GM12878 (cell line): ENCODE results near the gene DSG1. TPM values are rescaled to one million over a fixed set of nuclear protein-coding genes. Genes with fewer than 3 reads are reported as not detected.

Source experiments
- ATAC-seq: fragments of 200-7000 bp; cut with Tn5 transposase; 3 replicates; pipeline ENCODE4 v1.9.1; 2020; ENCODE audit warnings: mild to moderate bottlenecking, moderate library complexity
- BruUV-seq: library from RNA; stranded (reverse); fragments of 400-500 nt; replicated peaks from 2 replicates; lab custom pipeline; 2021; lab: Mats Ljungman, UMichigan
- CTCF ChIA-PET: fragments of 300-600 bp; sonication (Branson Sonifier 250); formaldehyde crosslinking; extraction: SDS; loops from one replicate; lab custom pipeline; 2021; ENCODE audit warnings: inconsistent platforms; lab: Yijun Ruan, JAX
- POLR2A ChIA-PET: fragments of 350-600 bp; formaldehyde crosslinking; extraction: SDS; loops from one replicate; lab custom pipeline; 2021; ENCODE audit warnings: inconsistent platforms; lab: Charles Lee
- RAD21 ChIA-PET: fragments of 300-600 bp; sonication (Branson Sonifier 250); formaldehyde crosslinking; loops from one replicate; lab custom pipeline; 2023; ENCODE audit warnings: antibody characterized with exemption; ENCODE audit not compliant: unreplicated experiment; lab: Charles Lee
- SMC1A ChIA-PET: fragments of 300-600 bp; sonication (Branson Sonifier 250); formaldehyde crosslinking; loops from one replicate; lab custom pipeline; 2023; ENCODE audit not compliant: unreplicated experiment, uncharacterized antibody; lab: Charles Lee
- DNase-seq: peaks from one replicate; pipeline ENCODE4 v3.0.0-alpha.2; 2011; ENCODE audit warnings: low read depth, low spot score
- FAIRE-seq: peaks from 3 replicates; lab custom pipeline; 2011; peaks lifted over from hg19 to GRCh38; lab: Jason Lieb, UNC
- H2AFZ ChIP-seq: 2 replicates; pipeline ENCODE4 v1.6.0; 2011; ENCODE audit warnings: low read depth, low read length, control low read depth; ENCODE audit not compliant: control insufficient read depth
- H3K27ac ChIP-seq: 2 replicates; pipeline ENCODE4 v1.5.1; 2011; ENCODE audit warnings: control low read depth; ENCODE audit not compliant: control insufficient read depth, insufficient read depth
- H3K27me3 ChIP-seq, 2 experiments: replicated peaks in 1 of 2; 2 replicates each; pipeline versions ENCODE4 v1.6.0 to v1.6.1; 2011; ENCODE audit warnings: low read length in 1 of 2; ENCODE audit not compliant: control insufficient read depth in 2 of 2, insufficient read depth in 2 of 2
- H3K36me3 ChIP-seq, 2 experiments: 2 replicates each; pipeline ENCODE4 v1.5.1; 2011; ENCODE audit warnings: low read length in 1 of 2; ENCODE audit not compliant: control insufficient read depth in 2 of 2, insufficient read depth in 2 of 2
- H3K4me1 ChIP-seq: 2 replicates; pipeline ENCODE4 v1.6.1; 2011; ENCODE audit warnings: mild to moderate bottlenecking, low read length, moderate library complexity, mixed read lengths; ENCODE audit not compliant: control insufficient read depth, insufficient read depth
- H3K4me2 ChIP-seq: 2 replicates; pipeline ENCODE4 v1.6.0; 2011; ENCODE audit warnings: control low read depth; ENCODE audit not compliant: control insufficient read depth, insufficient read depth
- H3K4me3 ChIP-seq: fragments of 200-600 bp; sonication (generic); 2 replicates; pipeline ENCODE4 v1.5.1; 2016
- H3K79me2 ChIP-seq: 2 replicates; pipeline ENCODE4 v1.6.0; 2011; ENCODE audit warnings: low read length; ENCODE audit not compliant: control insufficient read depth, insufficient read depth
- H3K9ac ChIP-seq: 2 replicates; pipeline ENCODE4 v1.8.0; 2011; ENCODE audit warnings: low read length, control low read depth, mixed read lengths; ENCODE audit not compliant: control insufficient read depth, insufficient read depth
- H3K9me3 ChIP-seq: replicated peaks from 3 replicates; pipeline ENCODE4 v1.5.1; 2011; ENCODE audit warnings: mild to moderate bottlenecking, low read length; ENCODE audit not compliant: control insufficient read depth, insufficient read depth
- H4K20me1 ChIP-seq: 2 replicates; pipeline ENCODE4 v1.6.0; 2011; ENCODE audit not compliant: control insufficient read depth, insufficient read depth
- ATF3 ChIP-seq: IDR thresholded peaks from 2 replicates; pipeline ENCODE4 v1.6.1; 2011; ENCODE audit warnings: low read depth, mild to moderate bottlenecking, low read length, moderate library complexity, borderline replicate concordance; ENCODE audit errors: extremely low read depth
- BCLAF1 ChIP-seq: fragments of 450-650 bp; IDR thresholded peaks from 2 replicates; pipeline ENCODE4 v1.6.1; 2017; ENCODE audit warnings: antibody characterized with exemption, mild to moderate bottlenecking, moderate library complexity
- CBFB ChIP-seq: IDR thresholded peaks from 2 replicates; pipeline ENCODE4 v1.6.1; 2016; ENCODE audit warnings: antibody characterized with exemption, low read depth
- E4F1 ChIP-seq: fragments of 450-650 bp; IDR thresholded peaks from 2 replicates; pipeline ENCODE4 v1.6.1; 2018; ENCODE audit warnings: borderline replicate concordance, mild to moderate bottlenecking; ENCODE audit not compliant: partially characterized antibody
- ETV6 ChIP-seq, 2 experiments: fragments of 450-650 bp in 1 of 2; IDR thresholded peaks in 1 of 2; conservative IDR thresholded peaks in 1 of 2; 2 replicates each; pipeline ENCODE4 v1.6.1; 2014; ENCODE audit warnings: antibody characterized with exemption in 1 of 2, borderline replicate concordance in 1 of 2, low read depth in 1 of 2, mild to moderate bottlenecking in 1 of 2, moderate library complexity in 1 of 2
- FOXM1 ChIP-seq: IDR thresholded peaks from 2 replicates; pipeline ENCODE4 v1.6.1; 2012; ENCODE audit warnings: low read depth, mild to moderate bottlenecking, inconsistent platforms, low read length, moderate library complexity
- IKZF1 ChIP-seq: fragments of 450-650 bp; conservative IDR thresholded peaks from 2 replicates; pipeline ENCODE4 v1.6.1; 2017; ENCODE audit warnings: antibody characterized with exemption, mild to moderate bottlenecking
- KLF5 ChIP-seq: fragments of 450-650 bp; IDR thresholded peaks from 2 replicates; pipeline ENCODE4 v1.6.1; 2014; ENCODE audit warnings: mild to moderate bottlenecking; ENCODE audit not compliant: partially characterized antibody
- NFIC ChIP-seq: IDR thresholded peaks from 2 replicates; pipeline ENCODE4 v1.6.1; 2012; ENCODE audit warnings: low read depth, mild to moderate bottlenecking, inconsistent platforms, low read length, moderate library complexity
- RCOR1 ChIP-seq: conservative IDR thresholded peaks from 2 replicates; pipeline ENCODE4 v1.6.1; 2012; ENCODE audit warnings: low read depth, low read length, improper control_type of control experiment
- RELA ChIP-seq: fragments of 450-650 bp; IDR thresholded peaks from 2 replicates; pipeline ENCODE4 v1.8.0; 2014; ENCODE audit warnings: borderline replicate concordance; ENCODE audit not compliant: partially characterized antibody
- WRNIP1 ChIP-seq: IDR thresholded peaks from 2 replicates; pipeline ENCODE4 v1.6.1; 2011; ENCODE audit warnings: low read depth, low read length, improper control_type of control experiment, borderline replicate concordance
- ZBTB33 ChIP-seq: fragments of 450-650 bp; IDR thresholded peaks from 2 replicates; pipeline ENCODE4 v1.6.1; 2017; ENCODE audit warnings: mild to moderate bottlenecking
- ZNF24 ChIP-seq: fragments of 450-650 bp; IDR thresholded peaks from 2 replicates; pipeline ENCODE4 v1.6.1; 2017; ENCODE audit warnings: antibody characterized with exemption, mild to moderate bottlenecking
- WGBS: methylation state at CpG from one replicate; pipeline ENCODE4 v1.1.6; 2016; ENCODE audit warnings: low lambda C conversion rate; ENCODE audit not compliant: insufficient replicate concordance, insufficient coverage; ENCODE audit errors: missing lambda C conversion rate; 5-methylcytosine and 5-hydroxymethylcytosine counted together
- in situ Hi-C: fragments of 300-500 bp; cut with MboI; formaldehyde crosslinking; loops from 9 replicates; pipeline ENCODE4 v1.14.3; 2018; ENCODE audit warnings: mixed read lengths
- intact Hi-C: fragments of 100-400 bp; cut with micrococcal nuclease; formaldehyde crosslinking; loops from one replicate; pipeline ENCODE4 v1.14.2; 2022; ENCODE audit not compliant: unreplicated experiment
- polyA plus RNA-seq, 11 experiments: library from polyadenylated mRNA; depleted of rRNA in 4 of 11; unstranded in 6 of 11; stranded (reverse) in 5 of 11; fragments of >200 nt; fragmentation: Nextera tagmentation in 4 of 11; fragmentation: Illumina TruSeq in 1 of 11; extraction: Ambion mirVana in 4 of 11; extraction: Trizol in 1 of 11; gene quantifications; 1 replicate in 1 of 11; 2 replicates in 10 of 11; pipeline versions ENCODE4 v1.2.1 to v1.2.3, GENCODE V29; 2011 to 2016; ENCODE audit warnings: inconsistent platforms in 2 of 11, missing spikeins in 2 of 11, low read depth in 1 of 11
- total RNA-seq, 4 experiments: library from RNA; depleted of rRNA in 3 of 4; stranded (reverse); fragments of >200 nt in 3 of 4; fragmentation: Illumina TruSeq in 1 of 4; extraction: Trizol in 1 of 4; gene quantifications; 2 replicates each; pipeline versions ENCODE4 v1.2.1 to v1.2.3, GENCODE V29; 2013 to 2021

The DSG1 gene
- total and polyA plus RNA-seq, 10 of the 15 experiments (the other 5 are each of a cell fraction or from before 2014, with no cell fraction given) = 0.10 to 5.0 (median 2.6) TPM

DNA sequence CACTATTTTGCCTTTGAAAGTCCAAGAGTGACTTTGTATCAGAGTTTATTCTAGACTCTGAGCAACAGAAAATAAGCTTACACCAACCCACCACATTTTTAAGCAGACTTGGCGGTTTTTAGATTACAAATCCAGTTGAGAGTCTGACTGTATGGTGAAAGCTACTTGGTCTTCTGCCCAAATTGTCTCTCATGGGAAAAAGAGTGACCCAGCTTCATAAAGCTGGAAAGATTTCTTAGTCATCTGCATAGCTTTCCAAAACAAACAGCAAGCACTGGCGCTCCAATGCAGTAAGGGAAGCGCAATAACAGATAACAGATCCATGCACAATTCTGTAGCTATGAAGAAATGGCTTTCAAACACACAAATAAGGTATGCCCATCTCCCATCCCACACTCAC is 7.1 kb downstream of the DSG1 start:
- ChIA-PET POLR2A (no interaction called here), SMC1A (interaction anchor here (1.4 to 1.8 kb wide), 2 partner anchors 12 to 355 kb away, joined by 3 to 4 read pairs; no protein-coding TSS in a partner anchor), RAD21 (no interaction called here), CTCF (interaction anchor here (1.1 to 1.5 kb wide), 2 partner anchors 12 to 47 kb away, joined by 3 read pairs; no protein-coding TSS in a partner anchor)
- BruUV-seq = no TSS peak
- ATAC-seq = no peak
- in situ Hi-C loops = no loop called here
- TF ChIP-seq ZBTB33 (no peak), BCLAF1 (no peak), ATF3 (no peak), KLF5 (no peak), ETV6 (conservative IDR thresholded peaks at IDR 0.05 in 1 of 2, IDR thresholded peaks at IDR 0.05 in 1 of 2; ENCODE audit: borderline replicate concordance in 1 of 2, low read depth in 1 of 2) (no peak), E4F1 (no peak), WRNIP1 (no peak), RELA (no peak), RCOR1 (no peak), CBFB (no peak), IKZF1 (no peak), NFIC (no peak), ZNF24 (no peak), FOXM1 (no peak)
- FAIRE-seq = no peak
- Histone ChIP-seq H2AFZ (peak overlapping the region; percentile 2; the same call in 1 of the 2 replicates), H3K79me2 (no peaks in the 10 kb centered on the region), H4K20me1 (no peaks in the 10 kb centered on the region), H3K4me1 (no peaks in the 10 kb centered on the region), H3K27me3 (no peaks in the 10 kb centered on the region), H3K9ac (no peak overlapping the region), H3K4me2 (no peak overlapping the region), H3K36me3 (no peaks in the 10 kb centered on the region), H3K27ac (no peak overlapping the region), H3K9me3 (no peaks in the 10 kb centered on the region), H3K4me3 (no peak overlapping the region)
- WGBS = 41% methylated on average over 3 of the region's 3 CpGs
- intact Hi-C loops = no loop called here
- DNase-seq = no peak
